IMR-90 (cell line): ENCODE measurements around the gene ATP6V0A4. TPM values are rescaled to one million over a fixed set of nuclear protein-coding genes. Genes with fewer than 3 reads are reported as not detected.

Experiments used
- ATAC-seq: fragments of 200-7000 bp; cut with Tn5 transposase; 2 replicates; pipeline ENCODE4 v1.9.1; 2020; ENCODE audit warnings: low read depth, mild to moderate bottlenecking, moderate library complexity
- BruUV-seq: library from RNA; stranded (reverse); fragments of 400-500 nt; replicated peaks from 2 replicates; lab custom pipeline; 2021; lab: Mats Ljungman, UMichigan
- CTCF ChIA-PET: fragments of 300-600 bp; formaldehyde crosslinking; extraction: SDS; loops from one replicate; lab custom pipeline; 2021; ENCODE audit warnings: antibody characterized with exemption; lab: Yijun Ruan, JAX
- POLR2A ChIA-PET: fragments of 300-600 bp; sonication (Branson Sonifier 250); formaldehyde crosslinking; loops from one replicate; lab custom pipeline; 2022; ENCODE audit warnings: antibody characterized with exemption; ENCODE audit not compliant: unreplicated experiment; lab: Charles Lee
- DNase-seq: peaks from one replicate; pipeline ENCODE4 v3.0.0; 2013
- H2AFZ ChIP-seq: replicated peaks from 2 replicates; pipeline ENCODE3; 2013; ENCODE audit warnings: low read length, mild to moderate bottlenecking; ENCODE audit not compliant: poor library complexity
- H2AK5ac ChIP-seq: 2 replicates; pipeline ENCODE4 v1.6.1; 2013; ENCODE audit warnings: low read depth, low read length, inconsistent platforms
- H2AK9ac ChIP-seq: replicated peaks from 2 replicates; pipeline ENCODE3; 2013; ENCODE audit warnings: mild to moderate bottlenecking, low read depth, low read length, moderate library complexity; ENCODE audit not compliant: poor library complexity
- H2BK120ac ChIP-seq: 2 replicates; pipeline ENCODE4 v1.6.1; 2013; ENCODE audit warnings: low read depth, low read length, inconsistent platforms
- H2BK15ac ChIP-seq: 3 replicates; pipeline ENCODE4 v1.6.1; 2013; ENCODE audit warnings: low read depth, low read length, inconsistent platforms
- H2BK20ac ChIP-seq: 2 replicates; pipeline ENCODE4 v1.6.1; 2013; ENCODE audit warnings: low read depth, mild to moderate bottlenecking, inconsistent platforms, low read length, moderate library complexity
- H2BK5ac ChIP-seq: 2 replicates; pipeline ENCODE4 v1.6.1; 2013; ENCODE audit warnings: mild to moderate bottlenecking, low read depth, low read length, inconsistent platforms; ENCODE audit not compliant: poor library complexity, severe bottlenecking
- H3K14ac ChIP-seq: replicated peaks from 2 replicates; pipeline ENCODE4 v1.6.1; 2013; ENCODE audit warnings: low read depth, low read length, inconsistent platforms
- H3K18ac ChIP-seq: 2 replicates; pipeline ENCODE4 v1.6.1; 2013; ENCODE audit warnings: low read depth, low read length, control low read depth
- H3K23ac ChIP-seq: 2 replicates; pipeline ENCODE4 v1.6.1; 2013; ENCODE audit warnings: low read depth, low read length, inconsistent platforms
- H3K27ac ChIP-seq: 2 replicates; pipeline ENCODE4 v1.5.1; 2013; ENCODE audit warnings: mild to moderate bottlenecking, control low read depth, low read length; ENCODE audit not compliant: insufficient read depth
- H3K27me3 ChIP-seq: 2 replicates; pipeline ENCODE4 v1.6.1; 2013; ENCODE audit warnings: low read length; ENCODE audit not compliant: control insufficient read depth, insufficient read depth
- H3K36me3 ChIP-seq: 2 replicates; pipeline ENCODE4 v1.6.1; 2013; ENCODE audit warnings: low read length, mixed read lengths; ENCODE audit not compliant: control insufficient read depth, insufficient read depth
- H3K4ac ChIP-seq: 2 replicates; pipeline ENCODE4 v1.6.1; 2013; ENCODE audit warnings: low read depth, low read length, inconsistent platforms
- H3K4me1 ChIP-seq: 2 replicates; pipeline ENCODE4 v1.6.1; 2013; ENCODE audit warnings: low read length, mixed read lengths; ENCODE audit not compliant: control insufficient read depth, insufficient read depth
- H3K4me2 ChIP-seq: 2 replicates; pipeline ENCODE4 v1.6.1; 2013; ENCODE audit warnings: low read depth, mild to moderate bottlenecking, control low read depth, low read length, moderate library complexity
- H3K4me3 ChIP-seq: 2 replicates; pipeline ENCODE4 v1.5.1; 2013; ENCODE audit warnings: low read depth, mild to moderate bottlenecking, control low read depth, low read length, moderate library complexity; ENCODE audit not compliant: insufficient read depth
- H3K56ac ChIP-seq: 2 replicates; pipeline ENCODE4 v1.6.1; 2013; ENCODE audit warnings: low read length, inconsistent platforms; ENCODE audit not compliant: insufficient read depth; ENCODE audit errors: extremely low read depth
- H3K79me1 ChIP-seq, 2 experiments: 2 replicates each; pipeline ENCODE4 v1.6.1; 2013; ENCODE audit warnings: low read length in 2 of 2, inconsistent platforms in 1 of 2, low read depth in 1 of 2
- H3K9ac ChIP-seq: 2 replicates; pipeline ENCODE4 v1.6.1; 2013; ENCODE audit warnings: low read depth, low read length, control low read depth
- H3K9me1 ChIP-seq: 2 replicates; pipeline ENCODE4 v1.6.1; 2013; ENCODE audit warnings: low read length, inconsistent platforms; ENCODE audit not compliant: insufficient read depth
- H3K9me3 ChIP-seq: 2 replicates; pipeline ENCODE4 v1.6.1; 2013; ENCODE audit warnings: low read length; ENCODE audit not compliant: control insufficient read depth, insufficient read depth
- H4K20me1 ChIP-seq: 2 replicates; pipeline ENCODE4 v1.6.1; 2013; ENCODE audit warnings: low read length, inconsistent platforms; ENCODE audit not compliant: insufficient read depth
- H4K5ac ChIP-seq: 2 replicates; pipeline ENCODE4 v1.6.1; 2013; ENCODE audit warnings: mild to moderate bottlenecking, low read depth, low read length, control low read depth
- H4K8ac ChIP-seq, 2 experiments: 2 replicates each; pipeline ENCODE4 v1.6.1; 2013; ENCODE audit warnings: low read depth in 2 of 2, low read length in 2 of 2, control low read depth in 1 of 2, inconsistent platforms in 1 of 2
- H4K91ac ChIP-seq: 2 replicates; pipeline ENCODE4 v1.6.1; 2013; ENCODE audit warnings: low read depth, low read length, inconsistent platforms; ENCODE audit not compliant: insufficient read depth
- FOS ChIP-seq: fragments of 150-350 bp; IDR thresholded peaks from 2 replicates; pipeline ENCODE4 v1.6.1; 2016; ENCODE audit warnings: low read depth, low read length
- RCOR1 ChIP-seq: IDR thresholded peaks from 2 replicates; pipeline ENCODE4 v1.6.1; 2012; ENCODE audit warnings: mild to moderate bottlenecking, low read length, improper control_type of control experiment; ENCODE audit not compliant: insufficient replicate concordance
- WGBS, 2 experiments: methylation state at CpG; one replicate each; pipeline versions ENCODE4 v1.1.5 to v1.1.7; 2013; ENCODE audit warnings: missing lambda C conversion rate in 2 of 2; ENCODE audit not compliant: insufficient read length in 1 of 2; ENCODE audit errors: extremely low coverage in 2 of 2; 5-methylcytosine and 5-hydroxymethylcytosine counted together
- dilution Hi-C: fragments of 300-500 bp; cut with HindIII; formaldehyde crosslinking; loops from one replicate; pipeline ENCODE4 v1.14.3; 2018; ENCODE audit warnings: low sequenced_read_pairs; ENCODE audit not compliant: unreplicated experiment
- in situ Hi-C: fragments of 300-500 bp; cut with MboI; formaldehyde crosslinking; loops from 3 replicates; pipeline ENCODE4 v1.14.3; 2019; ENCODE audit warnings: low sequenced_read_pairs, inconsistent platforms, mixed read lengths
- intact Hi-C: fragments of 100-400 bp; cut with micrococcal nuclease; formaldehyde crosslinking; loops from 2 replicates; pipeline ENCODE4 v1.10.0; 2022
- polyA plus RNA-seq, 3 experiments: library from polyadenylated mRNA; depleted of rRNA; stranded (reverse); fragments of >200 nt; gene quantifications; 2 replicates each; pipeline ENCODE4 v1.2.3, GENCODE V29; 2012; ENCODE audit warnings: low replicate concordance in 1 of 3
- total RNA-seq: library from RNA; depleted of rRNA; stranded (reverse); fragments of >200 nt; gene quantifications from 2 replicates; pipeline ENCODE4 v1.2.3, GENCODE V29; 2012
- TF ChIP-seq, protein P1 (sequence below): fragments of 150-350 bp; IDR thresholded peaks from 2 replicates; pipeline ENCODE4 v1.6.1; 2016; ENCODE audit warnings: low read depth, mild to moderate bottlenecking, low read length, moderate library complexity, borderline replicate concordance

The ATP6V0A4 gene
- total and polyA plus RNA-seq, 2 of the 4 experiments (the other 2 are of a cell fraction), result 0.05 to 0.18 TPM

DNA sequence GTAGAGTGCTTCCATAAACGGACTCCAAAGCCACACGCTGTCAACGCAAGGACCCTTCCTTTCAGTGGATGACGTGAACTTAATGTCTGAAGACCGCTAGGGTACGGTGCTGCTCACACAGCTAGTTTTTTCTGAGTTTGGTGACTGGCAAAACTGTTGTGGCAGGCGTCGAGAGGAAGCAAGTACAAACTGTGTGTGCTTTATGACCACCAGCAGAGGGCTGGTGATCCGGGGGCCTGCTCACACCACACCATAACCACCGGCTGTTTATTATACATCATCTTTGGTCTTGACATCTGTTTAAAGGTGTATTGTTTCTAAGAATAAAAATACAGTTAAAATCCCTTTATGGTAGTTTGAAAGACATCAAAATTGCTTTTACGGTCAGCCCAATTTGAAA, 37.1 kb upstream of the ATP6V0A4 start:
- Histone ChIP-seq H4K20me1 (no peaks in the 10 kb centered on the region), H4K91ac (no peak overlapping the region), H3K36me3 (no peaks in the 10 kb centered on the region), H2AK9ac (no peak overlapping the region), H3K9ac (no peak overlapping the region), H2BK5ac (no peak overlapping the region), H2AK5ac (no peak overlapping the region), H2BK15ac (no peak overlapping the region), H2BK20ac (no peak overlapping the region), H2AFZ (no peak overlapping the region), H2BK120ac (no peak overlapping the region), H4K5ac (no peak overlapping the region), H3K9me1 (0 out of 2 replicates have a peak, but pooled peaks cover 3% of the 10 kb centered on the region), H3K4me1 (no peaks in the 10 kb centered on the region), H3K18ac (no peak overlapping the region), H4K8ac (no peak overlapping the region), H3K4me2 (no peak overlapping the region), H3K27ac (no peak overlapping the region), H3K79me1 (no peaks in the 10 kb centered on the region), H3K56ac (no peak overlapping the region), H3K14ac (no peak overlapping the region), H3K27me3 (no peaks in the 10 kb centered on the region), H3K4me3 (no peak overlapping the region), H3K9me3 (no peaks in the 10 kb centered on the region), H3K4ac (no peak overlapping the region), H3K23ac (no peak overlapping the region)
- in situ Hi-C loops, result no loop called here
- DNase-seq, result no peak
- intact Hi-C loops, result no loop called here
- dilution Hi-C loops, result no loop called here
- 97% methylated on average over 5 of the region's 11 CpGs; no CpG with 5 or more reads in 1 of the 2 experiments for WGBS, 2 experiments
- CTCF ChIA-PET, result no interaction called here
- no peak for ATAC-seq
- no TSS peak for BruUV-seq
- POLR2A ChIA-PET, result no interaction called here
- TF ChIP-seq FOS (no peak), RCOR1 (no peak)
- TF ChIP-seq, protein P1, sequence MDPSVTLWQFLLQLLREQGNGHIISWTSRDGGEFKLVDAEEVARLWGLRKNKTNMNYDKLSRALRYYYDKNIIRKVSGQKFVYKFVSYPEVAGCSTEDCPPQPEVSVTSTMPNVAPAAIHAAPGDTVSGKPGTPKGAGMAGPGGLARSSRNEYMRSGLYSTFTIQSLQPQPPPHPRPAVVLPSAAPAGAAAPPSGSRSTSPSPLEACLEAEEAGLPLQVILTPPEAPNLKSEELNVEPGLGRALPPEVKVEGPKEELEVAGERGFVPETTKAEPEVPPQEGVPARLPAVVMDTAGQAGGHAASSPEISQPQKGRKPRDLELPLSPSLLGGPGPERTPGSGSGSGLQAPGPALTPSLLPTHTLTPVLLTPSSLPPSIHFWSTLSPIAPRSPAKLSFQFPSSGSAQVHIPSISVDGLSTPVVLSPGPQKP, result no peak
